NCI-H2171 treated with DMSO at 0.1 percent for 48 hours (cell line): Measurements from ENCODE around the gene OSR1.

ENCODE experiments used
- DNase-seq: peaks from one replicate; lab custom pipeline; 2025; lab: John Stamatoyannopoulos, UW

OSR1 gene

GRCh38 chr2:19357402-19358241, 801 bp downstream of the OSR1 start:
- no peak for DNase-seq

- DNase-seq = no peak
Observed at GRCh38 chr2:19356545-19357401, 1.6 kb downstream of the OSR1 start.

- no peak for DNase-seq
Observed at GRCh38 chr2:19355931-19356544, 2.4 kb downstream of the OSR1 start.

GRCh38 chr2:19355416-19355821, 3.0 kb downstream of the OSR1 start:
- DNase-seq = no peak

DNA sequence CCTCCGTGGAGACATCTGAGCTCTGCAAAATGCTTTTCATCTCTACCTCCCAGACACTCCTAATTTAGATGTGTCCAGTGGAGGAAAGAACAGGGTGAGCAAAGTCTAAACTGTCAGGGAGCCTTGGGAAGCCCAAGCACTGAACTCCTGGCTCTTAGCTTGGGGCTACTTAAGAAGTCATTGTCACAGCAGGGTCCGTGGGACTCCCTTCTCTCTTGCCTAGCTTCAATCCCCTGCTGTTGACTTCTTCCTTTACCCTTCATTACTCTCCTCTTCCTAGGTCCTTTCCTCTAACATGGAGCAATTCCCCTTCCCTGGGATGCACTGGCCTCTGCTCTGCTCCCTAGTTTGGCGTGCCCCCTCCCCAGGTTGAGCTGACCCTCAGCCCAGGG, 3.4 kb downstream of the OSR1 start:
- DNase-seq = no peak

DNA sequence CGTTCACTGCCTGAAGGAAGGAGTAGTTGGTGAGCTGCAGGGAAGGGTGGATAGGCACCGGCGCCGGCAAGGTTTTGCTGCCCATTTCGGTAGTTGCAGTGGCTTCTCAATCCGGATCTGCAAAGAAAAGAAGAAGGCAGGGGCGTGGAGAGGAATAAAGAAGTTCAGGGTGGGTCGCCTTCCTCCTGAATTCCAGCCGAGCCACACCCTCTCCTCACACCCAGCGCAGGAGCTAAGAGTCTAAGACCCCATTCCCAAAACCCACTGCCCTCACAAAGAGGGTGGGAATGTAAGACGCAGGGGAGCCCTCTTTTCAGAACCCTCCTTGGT, 4.7 kb downstream of the OSR1 start:
- no peak for DNase-seq

- DNase-seq = no peak
Observed at GRCh38 chr2:19352946-19353720, 5.3 kb downstream of the OSR1 start.

DNA sequence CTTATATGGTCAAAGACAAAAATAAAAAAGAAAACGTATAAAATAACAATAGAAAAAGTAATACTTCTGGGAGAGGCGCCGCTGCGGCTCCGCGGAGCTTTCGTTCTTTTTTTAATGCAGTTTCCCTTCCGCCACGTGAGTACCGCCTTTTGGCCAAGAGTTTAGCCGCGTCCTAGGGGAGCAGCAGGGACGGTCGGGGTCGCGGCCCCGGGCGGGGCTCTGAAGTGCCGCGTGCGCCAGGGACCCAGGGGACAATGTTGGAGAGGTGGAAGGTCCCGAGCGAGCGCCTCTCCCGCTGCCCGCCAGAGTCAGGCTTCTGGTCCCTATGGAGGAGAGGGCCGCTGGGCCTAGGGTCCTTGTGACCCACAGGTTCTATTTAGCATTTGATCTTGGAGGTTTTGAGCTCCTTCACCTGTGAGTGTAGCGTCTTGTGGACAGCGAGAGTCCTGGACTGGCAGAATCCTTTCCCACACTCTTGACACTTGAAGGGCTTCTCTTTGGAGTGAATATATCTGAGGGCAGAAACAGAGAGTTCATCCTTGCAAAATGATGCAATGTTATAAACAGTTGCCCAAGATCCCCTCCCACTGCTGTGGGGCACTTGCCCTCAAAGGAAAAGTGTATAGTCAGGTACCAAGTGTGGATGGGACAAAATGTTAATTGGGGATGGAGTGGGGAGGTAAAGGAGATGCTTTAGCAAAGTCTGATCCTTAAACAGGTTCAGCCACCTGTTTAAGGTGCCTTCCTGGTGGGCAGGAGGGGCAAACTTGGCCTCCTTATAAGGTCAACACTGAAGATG, 6.3 kb downstream of the OSR1 start:
- no peak for DNase-seq

- no peak for DNase-seq
Observed at GRCh38 chr2:19351499-19351898, 6.9 kb downstream of the OSR1 start.

DNA sequence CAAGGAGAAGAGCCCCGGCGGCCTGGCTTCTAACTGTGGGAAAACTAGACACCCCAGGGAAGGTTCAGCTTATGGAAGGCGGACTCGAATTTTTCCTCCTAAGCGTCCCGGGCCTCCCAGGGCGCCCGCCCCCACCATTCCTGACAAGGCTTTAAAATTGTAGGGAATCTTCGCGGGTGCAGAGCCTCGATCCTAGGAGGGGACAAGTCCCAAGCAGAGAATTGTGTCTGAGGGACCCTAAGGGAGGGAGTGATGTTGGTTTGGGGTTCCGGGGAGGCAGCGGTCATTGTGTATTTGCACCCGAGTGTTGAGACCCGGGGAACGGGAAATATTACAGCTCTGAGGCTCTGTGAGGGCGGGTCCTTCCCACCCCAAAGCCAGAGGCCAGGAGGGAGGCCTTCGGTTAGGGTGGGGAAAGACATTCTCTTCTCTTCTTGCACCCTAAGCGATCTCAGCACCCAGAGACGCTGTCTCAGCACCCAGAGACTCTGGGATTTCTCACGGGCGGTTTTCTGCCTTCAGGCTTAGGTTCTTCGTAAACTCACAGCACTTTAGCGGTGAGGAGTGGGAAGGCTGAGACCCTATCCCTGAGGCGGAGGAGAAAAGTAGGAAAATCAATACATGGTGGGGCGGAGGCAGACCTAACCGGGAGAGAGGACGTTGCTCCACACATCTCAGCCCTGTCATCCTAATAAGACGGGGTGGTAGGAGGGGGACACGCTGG, 7.6 kb downstream of the OSR1 start:
- no peak for DNase-seq

DNA sequence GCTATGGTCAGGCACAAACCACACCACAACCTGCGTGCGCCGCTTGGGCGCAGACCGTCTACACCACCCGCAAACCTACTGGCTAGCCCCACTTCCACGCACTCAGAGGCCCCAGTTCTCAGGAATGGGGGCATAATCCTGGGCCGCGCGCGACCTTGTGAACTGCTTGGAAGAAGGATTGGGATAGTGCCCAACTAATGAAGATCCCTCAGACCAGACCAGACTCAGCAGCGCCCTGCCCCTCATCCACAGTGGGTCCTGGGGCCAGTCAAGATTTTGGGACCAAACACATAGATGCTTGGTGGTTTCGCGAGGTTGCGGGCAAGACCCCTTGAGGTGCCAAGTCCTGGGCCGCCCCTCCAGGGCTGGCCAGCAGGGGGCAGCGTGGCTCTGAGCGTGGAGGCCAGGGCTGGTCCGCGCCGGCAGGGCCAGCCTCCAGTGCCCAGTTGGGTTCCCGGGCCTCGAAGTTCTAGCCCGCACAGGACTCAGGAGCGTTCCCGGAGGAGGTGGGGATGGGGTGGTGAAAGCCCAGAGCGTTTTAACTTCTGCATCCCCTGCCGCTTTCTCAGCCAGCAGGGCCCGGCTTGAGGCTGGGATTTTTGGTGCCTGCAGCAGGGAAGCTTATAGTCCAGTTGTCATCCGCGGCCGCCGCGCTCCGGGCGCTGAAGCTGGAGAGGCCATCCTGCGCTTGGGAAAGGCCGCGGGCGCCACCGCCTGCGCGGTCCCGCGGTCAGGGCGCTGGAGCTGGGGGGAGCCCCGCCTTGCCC, 8.3 kb downstream of the OSR1 start:
- no peak for DNase-seq

GRCh38 chr2:19348692-19349091, 9.7 kb downstream of the OSR1 start:
- DNase-seq = no peak

- DNase-seq = peak; percentile 94
Observed at GRCh38 chr2:19347619-19348562, 10.5 kb downstream of the OSR1 start.

DNA sequence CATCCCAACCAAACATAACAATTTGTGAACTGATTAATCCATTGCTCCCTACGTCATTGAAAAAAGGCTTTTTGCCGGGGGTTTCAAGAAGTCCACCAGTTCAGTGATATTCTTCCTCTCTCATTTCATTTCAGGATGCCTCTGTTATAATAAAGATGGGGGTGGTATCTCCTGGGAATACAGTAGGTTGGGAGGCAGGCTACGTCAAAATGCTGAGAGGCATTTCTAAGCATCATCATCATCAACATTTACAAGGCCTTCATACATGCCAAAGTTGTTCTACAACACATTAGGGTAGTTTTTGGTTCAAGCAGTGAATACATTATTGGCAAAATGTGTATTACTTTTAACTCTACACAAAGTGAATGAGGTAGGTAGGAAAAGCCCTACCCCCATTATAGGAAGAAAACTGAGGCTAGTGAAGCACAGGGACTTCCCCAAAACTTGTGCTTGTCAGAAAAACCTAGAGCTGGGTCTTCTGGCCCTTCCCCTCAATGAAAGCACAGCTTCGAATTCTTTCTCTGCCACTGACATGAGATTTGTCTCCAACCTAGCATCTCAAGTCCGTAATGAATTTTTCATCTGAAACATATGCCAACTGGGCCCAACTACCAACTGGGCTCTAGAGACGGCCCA, 11.3 kb downstream of the OSR1 start:
- DNase-seq = no peak

- DNase-seq = no peak
Observed at GRCh38 chr2:19337742-19338141, 20.7 kb downstream of the OSR1 start.

- no peak for DNase-seq
Observed at GRCh38 chr2:19337202-19337601, 21.2 kb downstream of the OSR1 start.

DNA sequence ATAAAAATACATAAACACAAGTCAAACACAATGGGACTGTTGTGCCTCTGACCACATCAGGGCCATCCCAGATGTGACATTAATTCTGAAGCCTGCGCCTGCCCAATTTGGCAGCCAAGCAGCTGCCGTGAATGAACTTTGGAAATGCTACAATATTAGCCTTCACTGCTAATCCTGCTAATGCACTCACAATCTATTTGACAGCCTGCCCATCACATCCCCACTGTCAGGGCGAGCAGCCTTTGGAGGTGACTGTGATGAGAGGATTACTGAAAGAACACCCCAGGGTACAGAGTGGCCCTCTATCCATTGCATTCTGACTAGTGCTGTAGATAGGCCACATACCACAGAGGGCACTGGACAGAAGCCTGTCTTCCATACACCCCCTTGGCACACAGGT, 21.6 kb downstream of the OSR1 start:
- no peak for DNase-seq

DNA sequence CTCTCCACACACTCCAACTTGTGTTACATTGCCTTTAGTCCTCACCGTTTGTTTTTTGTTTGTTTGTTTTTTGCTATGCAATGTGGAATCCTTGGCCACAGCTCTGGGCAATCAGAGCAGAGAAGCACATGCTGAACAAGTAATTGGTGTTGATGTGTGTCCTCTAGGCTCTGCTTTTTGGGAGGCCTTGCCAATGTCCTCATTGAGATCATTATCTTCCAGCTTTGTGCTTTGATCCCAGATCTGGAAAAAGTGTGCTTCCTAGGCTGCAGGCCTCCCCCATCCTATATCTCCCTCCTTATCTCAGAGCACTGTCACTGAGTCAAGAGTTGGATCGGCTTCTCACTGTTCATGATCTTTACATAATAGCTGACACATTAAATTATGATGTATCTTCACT, 25.9 kb downstream of the OSR1 start:
- no peak for DNase-seq
